ENCODE data around the gene MDM1. TPM values are rescaled to one million over a fixed set of nuclear protein-coding genes. Genes with fewer than 3 reads are reported as not detected.

MDM1 gene
- total RNA-seq, 2 experiments from 2014 or later: 21.8 to 24.4 TPM

DNA sequence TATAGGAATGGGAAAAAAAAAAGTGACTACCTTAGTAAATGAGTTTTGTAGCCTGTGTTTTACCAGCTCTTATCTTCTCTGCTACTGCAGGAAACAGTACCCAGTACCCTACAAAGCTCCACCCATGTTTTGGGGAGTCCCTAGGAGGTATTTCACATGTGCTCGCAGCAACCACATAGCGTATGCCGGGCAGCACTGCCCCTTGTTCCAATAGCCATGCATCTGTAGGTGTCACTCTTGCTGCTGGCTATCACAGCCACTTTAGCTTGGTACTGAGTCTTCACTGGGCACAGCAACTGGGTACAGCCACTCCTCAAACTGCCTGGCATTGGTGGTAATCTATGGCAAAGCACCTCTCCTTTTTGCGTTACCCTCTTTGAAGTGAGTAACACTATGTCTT is 2.0 kb upstream of the MDM1 start:
- H3K27me3 Mint-ChIP-seq: peaks cover 13% of the 10 kb centered on the region
- peak; percentile 42 for DNase-seq
- H3K27ac Mint-ChIP-seq: peak overlapping the region; percentile 5
- H3K4me3 Mint-ChIP-seq: peak overlapping the region; percentile 0
- CTCF ChIA-PET: interaction anchor here (0.7 to 1.4 kb wide), 6 partner anchors 14 to 380 kb away, joined by 3 to 4 read pairs (median 3); no protein-coding TSS in a partner anchor
- POLR2A ChIA-PET: interaction anchor here (0.6 to 3.2 kb wide), 8 partner anchors 12 to 474 kb away, joined by 3 to 22 read pairs (median 4); partner anchors contain the start of genes MDM2 and RAP1B
- H3K9me3 Mint-ChIP-seq: no peaks in the 10 kb centered on the region
- H3K4me1 Mint-ChIP-seq: peaks cover 36% of the 10 kb centered on the region
- H3K36me3 Mint-ChIP-seq (ENCODE audit: low read depth): no peaks in the 10 kb centered on the region

- peaks cover 42% of the 10 kb centered on the region for H3K4me1 Mint-ChIP-seq
- POLR2A ChIA-PET: interaction anchor here (1.0 to 3.2 kb wide), 16 partner anchors 10 to 476 kb away, joined by 3 to 22 read pairs (median 5); partner anchors contain the start of genes MDM2 and RAP1B
- peaks cover 11% of the 10 kb centered on the region for H3K27me3 Mint-ChIP-seq
- DNase-seq: no peak
- no peaks in the 10 kb centered on the region for H3K9me3 Mint-ChIP-seq
- peak overlapping the region; percentile 65 for H3K27ac Mint-ChIP-seq
- CTCF ChIA-PET: interaction anchor here (1.2 to 1.6 kb wide), 4 partner anchors 13 to 476 kb away, joined by 3 to 8 read pairs (median 4); partner anchors contain the start of gene MDM2
- H3K36me3 Mint-ChIP-seq (ENCODE audit: low read depth): peaks cover 4% of the 10 kb centered on the region
- peak overlapping the region; percentile 87 for H3K4me3 Mint-ChIP-seq
Measured at GRCh38 chr12:68332728-68333630, 817 bp upstream of the MDM1 start.

DNA sequence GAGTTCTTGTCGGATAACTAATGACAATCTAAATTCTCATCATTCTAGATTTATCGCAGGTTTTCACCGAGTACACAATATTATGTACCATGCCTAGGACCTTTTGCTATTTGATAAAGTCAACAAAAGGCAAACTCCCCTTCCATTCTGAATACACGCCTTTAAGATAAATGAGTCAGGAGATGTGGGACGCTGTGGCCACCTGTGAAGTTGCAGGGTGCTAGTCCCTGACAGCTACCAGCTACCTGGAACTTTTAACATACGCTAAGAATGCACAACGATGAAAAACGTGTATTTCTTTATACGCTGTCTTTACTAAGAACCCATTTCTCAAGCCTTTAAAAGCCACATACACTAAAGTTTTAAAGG is 678 bp downstream of the MDM1 start:
- H3K27ac Mint-ChIP-seq: peak overlapping the region; percentile 32
- peak overlapping the region; percentile 87 for H3K4me3 Mint-ChIP-seq
- no peak for DNase-seq
- peaks cover 10% of the 10 kb centered on the region for H3K27me3 Mint-ChIP-seq
- H3K4me1 Mint-ChIP-seq: peaks cover 42% of the 10 kb centered on the region
- CTCF ChIA-PET: interaction anchor here (0.8 to 1.6 kb wide), 7 partner anchors 12 to 477 kb away, joined by 3 to 8 read pairs (median 3); partner anchors contain the start of gene MDM2
- no peaks in the 10 kb centered on the region for H3K9me3 Mint-ChIP-seq
- POLR2A ChIA-PET: interaction anchor here (0.8 to 2.5 kb wide), 23 partner anchors 8 to 477 kb away, joined by 3 to 13 read pairs (median 4); partner anchors contain the start of genes MDM2 and RAP1B
- H3K36me3 Mint-ChIP-seq (ENCODE audit: low read depth): peaks cover 9% of the 10 kb centered on the region

- peaks cover 24% of the 10 kb centered on the region for H3K4me1 Mint-ChIP-seq
- CTCF ChIA-PET: no interaction called here
- no peak for DNase-seq
- H3K9me3 Mint-ChIP-seq: no peaks in the 10 kb centered on the region
- POLR2A ChIA-PET: interaction anchor here (1.4 kb wide), 1 partner anchor 87 kb away, joined by 3 read pairs; no protein-coding TSS in a partner anchor
- H3K27me3 Mint-ChIP-seq: no peaks in the 10 kb centered on the region
- no peak overlapping the region for H3K4me3 Mint-ChIP-seq
- H3K27ac Mint-ChIP-seq: no peak overlapping the region
- peaks cover 19% of the 10 kb centered on the region for H3K36me3 Mint-ChIP-seq (ENCODE audit: low read depth)
Measured at GRCh38 chr12:68327896-68328295, 4.3 kb downstream of the MDM1 start.

DNA sequence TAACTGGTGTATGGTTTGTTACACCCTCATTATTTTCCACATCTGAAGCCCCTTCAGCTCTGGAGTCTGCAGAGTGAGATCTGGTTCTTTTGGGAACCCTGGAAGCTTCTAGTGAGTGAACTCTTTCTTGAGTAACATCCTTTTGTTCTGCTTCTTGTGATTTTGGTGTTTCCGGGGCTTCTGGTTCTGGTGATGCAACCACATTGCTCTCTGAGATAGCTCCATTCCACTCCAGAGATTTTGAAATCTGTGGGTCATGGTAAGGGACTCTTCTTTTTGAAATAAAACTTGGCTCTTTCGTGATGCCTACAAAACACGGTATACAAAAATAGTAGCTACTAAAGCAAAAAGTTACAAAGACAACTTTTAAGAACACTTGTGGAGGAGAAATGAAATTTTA is 5.4 kb downstream of the MDM1 start:
- Mint-ChIP-seq H3K4me3 (no peak overlapping the region), H3K27me3 (no peaks in the 10 kb centered on the region), H3K27ac (no peak overlapping the region), H3K9me3 (no peaks in the 10 kb centered on the region), H3K36me3 (ENCODE audit: low read depth) (peaks cover 22% of the 10 kb centered on the region), H3K4me1 (peaks cover 20% of the 10 kb centered on the region)
- DNase-seq: no peak
- CTCF ChIA-PET: interaction anchor here (1.8 to 2.2 kb wide), 3 partner anchors 10 to 104 kb away, joined by 3 to 8 read pairs (median 7); no protein-coding TSS in a partner anchor
- POLR2A ChIA-PET: interaction anchor here (1.4 kb wide), 1 partner anchor 85 kb away, joined by 3 read pairs; no protein-coding TSS in a partner anchor

DNA sequence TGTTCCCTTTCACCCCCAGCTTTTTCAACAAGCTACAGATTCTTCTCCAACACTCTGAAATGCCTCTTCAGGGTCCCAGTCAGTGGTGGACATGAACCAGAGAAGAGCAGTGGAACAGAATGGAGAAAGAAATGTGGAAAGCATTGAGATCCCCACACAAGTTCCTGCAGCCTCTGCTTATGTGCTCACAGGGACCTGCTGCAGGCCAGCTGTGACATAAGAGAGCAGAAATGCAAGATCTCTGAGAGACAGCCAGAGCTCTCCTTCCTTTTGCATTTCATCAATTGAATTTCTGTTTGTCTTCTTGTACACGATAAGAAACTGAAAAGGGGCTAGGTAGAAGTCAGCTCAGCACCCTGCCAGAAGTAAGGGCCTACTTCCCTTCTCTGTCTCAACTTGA is 6.2 kb downstream of the MDM1 start:
- H3K36me3 Mint-ChIP-seq (ENCODE audit: low read depth): peaks cover 22% of the 10 kb centered on the region
- H3K27ac Mint-ChIP-seq: no peak overlapping the region
- peaks cover 13% of the 10 kb centered on the region for H3K4me1 Mint-ChIP-seq
- no peak overlapping the region for H3K4me3 Mint-ChIP-seq
- POLR2A ChIA-PET: no interaction called here
- no peak for DNase-seq
- no peaks in the 10 kb centered on the region for H3K9me3 Mint-ChIP-seq
- CTCF ChIA-PET: interaction anchor here (1.8 to 2.2 kb wide), 3 partner anchors 9 to 103 kb away, joined by 3 to 8 read pairs (median 7); no protein-coding TSS in a partner anchor
- H3K27me3 Mint-ChIP-seq: no peaks in the 10 kb centered on the region

DNA sequence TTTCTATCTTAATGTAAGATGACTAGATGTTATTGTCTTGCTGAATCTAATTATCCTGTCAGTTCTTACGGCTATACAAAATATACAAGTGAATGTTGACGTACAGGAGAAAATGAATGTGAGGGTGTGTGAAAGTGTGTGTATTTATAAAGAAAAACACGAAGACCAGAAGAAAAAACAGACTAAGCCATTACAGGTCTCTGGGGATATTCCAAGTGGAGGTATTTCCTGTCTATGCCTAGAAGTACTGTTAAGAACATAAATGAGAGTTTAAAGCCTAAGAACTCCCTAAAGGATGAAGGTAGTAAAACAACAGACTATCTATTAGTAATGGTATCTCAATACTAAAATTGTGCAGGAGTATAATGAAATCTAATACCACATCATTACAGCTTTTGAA is 7.6 kb downstream of the MDM1 start:
- ChIA-PET POLR2A (no interaction called here), CTCF (interaction anchor here (0.8 kb wide), 1 partner anchor 34 kb away, joined by 3 read pairs; no protein-coding TSS in a partner anchor)
- no peaks in the 10 kb centered on the region for H3K27me3 Mint-ChIP-seq
- H3K27ac Mint-ChIP-seq: no peak overlapping the region
- no peak for DNase-seq
- peaks cover 26% of the 10 kb centered on the region for H3K36me3 Mint-ChIP-seq (ENCODE audit: low read depth)
- peaks cover 7% of the 10 kb centered on the region for H3K4me1 Mint-ChIP-seq
- no peak overlapping the region for H3K4me3 Mint-ChIP-seq
- no peaks in the 10 kb centered on the region for H3K9me3 Mint-ChIP-seq

GRCh38 chr12:68321140-68321539 is 11.0 kb downstream of the MDM1 start:
- Mint-ChIP-seq H3K4me3 (no peak overlapping the region), H3K27me3 (no peaks in the 10 kb centered on the region), H3K36me3 (ENCODE audit: low read depth) (peaks cover 14% of the 10 kb centered on the region), H3K9me3 (no peaks in the 10 kb centered on the region), H3K4me1 (peaks cover 1% of the 10 kb centered on the region), H3K27ac (no peak overlapping the region)
- ChIA-PET POLR2A (no interaction called here), CTCF (interaction anchor here (0.8 to 3.1 kb wide), 5 partner anchors 13 to 281 kb away, joined by 3 to 41 read pairs (median 4); no protein-coding TSS in a partner anchor)
- DNase-seq: no peak

DNA sequence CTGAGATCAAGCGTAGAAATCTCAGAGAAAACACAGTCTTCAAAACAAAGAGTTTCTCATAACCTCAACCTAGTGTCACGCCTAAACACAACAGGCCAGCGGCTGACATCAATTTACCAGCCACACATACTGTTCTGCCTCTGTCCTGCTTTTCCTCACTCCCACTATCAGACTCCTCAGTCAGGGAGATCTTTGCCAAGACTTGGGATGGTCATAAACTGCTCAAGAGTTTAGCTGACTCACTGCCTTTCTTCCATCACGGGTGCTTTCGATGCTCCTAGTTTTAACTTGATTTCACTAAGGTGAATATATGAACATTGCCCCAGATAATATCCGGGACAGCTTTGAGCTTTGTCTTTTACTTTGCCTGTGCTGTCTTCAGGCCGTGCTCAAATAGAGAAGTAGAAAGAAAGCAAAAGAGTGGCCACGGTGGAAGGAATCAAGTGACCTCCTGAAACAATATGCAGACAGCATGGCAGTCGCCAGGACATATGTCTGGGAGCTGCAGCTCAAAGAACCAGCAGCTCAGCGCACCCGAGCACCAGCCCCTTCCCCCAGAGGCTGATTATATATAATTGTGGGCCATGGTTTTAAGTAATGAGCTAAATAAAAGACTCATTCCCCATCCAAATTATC is 12.1 kb downstream of the MDM1 start:
- H3K4me1 Mint-ChIP-seq: peaks cover 5% of the 10 kb centered on the region
- no peak overlapping the region for H3K4me3 Mint-ChIP-seq
- ChIA-PET CTCF (interaction anchor here (0.8 to 3.1 kb wide), 7 partner anchors 12 to 964 kb away, joined by 3 to 41 read pairs (median 5); partner anchors contain the start of gene MDM1), POLR2A (interaction anchor here (1.5 kb wide), 1 partner anchor 11 kb away, joined by 3 read pairs; no protein-coding TSS in a partner anchor)
- H3K27ac Mint-ChIP-seq: no peak overlapping the region
- no peaks in the 10 kb centered on the region for H3K27me3 Mint-ChIP-seq
- peaks cover 10% of the 10 kb centered on the region for H3K36me3 Mint-ChIP-seq (ENCODE audit: low read depth)
- no peaks in the 10 kb centered on the region for H3K9me3 Mint-ChIP-seq
- no peak for DNase-seq

DNA sequence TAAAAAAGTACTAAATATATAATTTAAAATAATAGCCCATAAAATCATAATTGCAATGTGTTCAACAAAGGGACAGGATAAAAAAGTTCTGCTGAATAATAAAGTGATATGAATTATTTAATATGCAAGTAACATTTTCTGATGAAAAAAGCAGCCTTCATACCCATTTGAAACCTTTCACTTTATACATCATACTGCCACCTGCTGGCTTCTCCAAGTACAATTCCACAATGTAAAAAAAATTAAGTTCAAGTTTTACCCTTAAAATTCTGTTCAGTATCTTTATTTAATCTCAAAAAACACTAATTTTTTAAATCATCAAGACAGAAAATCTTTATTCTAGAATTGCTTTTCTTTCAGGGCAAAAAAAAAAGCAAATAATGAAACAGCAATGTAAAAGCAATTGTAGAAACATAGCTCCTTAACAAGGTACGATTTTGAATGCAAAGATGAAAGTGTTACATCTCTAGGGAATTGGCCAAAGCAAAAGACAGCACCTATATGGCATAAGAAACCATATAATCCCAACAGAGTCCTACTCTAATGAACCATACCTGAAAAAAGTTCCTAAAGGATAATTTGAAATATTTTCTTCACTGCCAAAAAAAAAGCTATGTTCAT is 15.0 kb downstream of the MDM1 start:
- no peak overlapping the region for H3K27ac Mint-ChIP-seq
- H3K9me3 Mint-ChIP-seq: no peaks in the 10 kb centered on the region
- peaks cover 5% of the 10 kb centered on the region for H3K4me1 Mint-ChIP-seq
- CTCF ChIA-PET: interaction anchor here (0.6 to 5.0 kb wide), 19 partner anchors 10 to 315 kb away, joined by 3 to 90 read pairs (median 4); partner anchors contain the start of gene IL26
- no peaks in the 10 kb centered on the region for H3K27me3 Mint-ChIP-seq
- POLR2A ChIA-PET: interaction anchor here (2.6 kb wide), 1 partner anchor 94 kb away, joined by 10 read pairs; no protein-coding TSS in a partner anchor
- H3K36me3 Mint-ChIP-seq (ENCODE audit: low read depth): peaks cover 11% of the 10 kb centered on the region
- DNase-seq: peak; percentile 46
- no peak overlapping the region for H3K4me3 Mint-ChIP-seq

GRCh38 chr12:68310370-68310769 is 21.8 kb downstream of the MDM1 start:
- ChIA-PET CTCF (no interaction called here), POLR2A (no interaction called here)
- DNase-seq: no peak
- Mint-ChIP-seq H3K27me3 (no peaks in the 10 kb centered on the region), H3K27ac (no peak overlapping the region), H3K4me1 (peaks cover 19% of the 10 kb centered on the region), H3K4me3 (no peak overlapping the region), H3K36me3 (ENCODE audit: low read depth) (peaks cover 44% of the 10 kb centered on the region), H3K9me3 (peaks cover 2% of the 10 kb centered on the region)

DNA sequence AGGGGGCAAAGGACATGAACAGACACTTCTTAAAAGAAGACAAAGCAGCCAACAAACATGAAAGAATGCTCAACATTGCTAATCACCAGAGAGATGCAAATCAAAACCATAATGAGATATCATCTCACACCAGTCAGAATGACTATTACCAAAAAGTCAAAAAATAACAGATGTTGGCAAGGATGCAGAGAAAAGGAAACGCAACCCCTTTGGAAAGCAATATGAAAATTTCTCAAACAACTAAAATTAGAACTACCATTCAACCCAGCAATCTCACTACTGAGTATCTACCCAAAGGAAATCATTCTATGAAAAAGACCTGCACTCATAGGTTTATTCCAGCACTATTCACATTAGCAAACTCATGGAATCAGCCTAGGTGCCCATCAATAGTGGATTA is 25.6 kb downstream of the MDM1 start:
- peak overlapping the region; percentile 7 for H3K27ac Mint-ChIP-seq
- H3K27me3 Mint-ChIP-seq: no peaks in the 10 kb centered on the region
- DNase-seq: no peak
- ChIA-PET POLR2A (no interaction called here), CTCF (no interaction called here)
- H3K4me1 Mint-ChIP-seq: peaks cover 20% of the 10 kb centered on the region
- H3K4me3 Mint-ChIP-seq: no peak overlapping the region
- peaks cover 58% of the 10 kb centered on the region for H3K36me3 Mint-ChIP-seq (ENCODE audit: low read depth)
- H3K9me3 Mint-ChIP-seq: peaks cover 2% of the 10 kb centered on the region
